AG04450 (cell line): ENCODE data around the gene ZNF175. TPM values are rescaled to one million over a fixed set of nuclear protein-coding genes. Genes with fewer than 3 reads are reported as not detected.

ENCODE experiments used
- CTCF ChIA-PET: fragments of 300-600, 350-600 bp; formaldehyde crosslinking; extraction: SDS; loops from one replicate; lab custom pipeline; 2022; ENCODE audit warnings: antibody characterized with exemption, inconsistent platforms; lab: Charles Lee
- POLR2A ChIA-PET: fragments of 350-600 bp; formaldehyde crosslinking; extraction: SDS; loops from one replicate; lab custom pipeline; 2021; ENCODE audit warnings: antibody characterized with exemption, inconsistent platforms; lab: Yijun Ruan, JAX
- DNase-seq: peaks from one replicate; pipeline ENCODE4 v3.0.0-alpha.2; 2011; ENCODE audit warnings: low read depth, low spot score
- H3K27ac ChIP-seq: one replicate; pipeline ENCODE4 v1.5.1; 2012; ENCODE audit warnings: low read depth, low read length, control low read depth
- H3K27me3 ChIP-seq: one replicate; pipeline ENCODE4 v1.6.0; 2012; ENCODE audit warnings: low read length; ENCODE audit not compliant: control insufficient read depth, insufficient read depth
- H3K4me3 ChIP-seq: 2 replicates; pipeline ENCODE4 v1.5.1; 2011; ENCODE audit warnings: mild to moderate bottlenecking, low read depth, low read length, control low read depth
- H3K9me3 ChIP-seq: 2 replicates; pipeline ENCODE4 v1.5.1; 2012; ENCODE audit warnings: low read length; ENCODE audit not compliant: control insufficient read depth, insufficient read depth
- CTCF ChIP-seq: IDR thresholded peaks from 2 replicates; pipeline ENCODE4 v1.5.1; 2011; ENCODE audit warnings: low read depth, low read length, control low read depth, inconsistent platforms
- polyA plus RNA-seq: library from polyadenylated mRNA; depleted of rRNA; stranded (reverse); fragments of >200 nt; gene quantifications from 2 replicates; pipeline ENCODE4 v1.2.3, GENCODE V29; 2011

The ZNF175 gene
- polyA plus RNA-seq, 1 experiment = 6.4 TPM

DNA sequence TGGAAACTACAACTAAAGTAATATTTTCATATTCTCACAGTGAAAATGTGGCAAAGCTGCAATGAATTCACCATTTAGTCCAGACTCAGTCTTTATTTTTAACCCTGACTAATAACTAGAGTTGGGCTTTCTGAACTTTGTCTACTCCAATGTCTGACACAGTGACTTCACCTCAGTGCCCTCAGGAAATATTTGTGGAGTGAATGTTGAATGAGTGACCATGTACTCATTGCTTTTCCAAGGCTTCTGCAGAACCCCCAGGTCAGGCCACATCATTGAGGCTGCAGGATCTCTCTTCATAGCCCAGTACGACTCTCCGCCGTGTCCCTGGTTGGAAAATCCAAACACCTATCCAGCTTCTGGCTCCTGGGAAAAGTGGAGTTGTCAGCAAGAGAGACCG is 1.8 kb downstream of the ZNF175 start:
- Histone ChIP-seq H3K27me3 (no peaks in the 10 kb centered on the region), H3K27ac (peak overlapping the region; percentile 68), H3K4me3 (peak overlapping the region; percentile 84), H3K9me3 (no peaks in the 10 kb centered on the region; the same call in 1 of the 2 replicates)
- POLR2A ChIA-PET = no interaction called here
- CTCF ChIA-PET = interaction anchor here (1.8 kb wide), 2 partner anchors 58 to 84 kb away, joined by 5 to 6 read pairs; no protein-coding TSS in a partner anchor
- no peak for TF ChIP-seq CTCF
- DNase-seq = peak; percentile 24

- no peak for TF ChIP-seq CTCF
- Histone ChIP-seq H3K9me3 (no peaks in the 10 kb centered on the region; the same call in 1 of the 2 replicates), H3K27me3 (no peaks in the 10 kb centered on the region), H3K4me3 (peak overlapping the region; percentile 23; the same call in 1 of the 2 replicates), H3K27ac (peak overlapping the region; percentile 68)
- CTCF ChIA-PET = interaction anchor here (1.8 kb wide), 1 partner anchor 84 kb away, joined by 5 read pairs; no protein-coding TSS in a partner anchor
- POLR2A ChIA-PET = no interaction called here
- DNase-seq = no peak
These were observed 2.2 kb downstream of the ZNF175 start for GRCh38 chr19:51573331-51573730.

DNA sequence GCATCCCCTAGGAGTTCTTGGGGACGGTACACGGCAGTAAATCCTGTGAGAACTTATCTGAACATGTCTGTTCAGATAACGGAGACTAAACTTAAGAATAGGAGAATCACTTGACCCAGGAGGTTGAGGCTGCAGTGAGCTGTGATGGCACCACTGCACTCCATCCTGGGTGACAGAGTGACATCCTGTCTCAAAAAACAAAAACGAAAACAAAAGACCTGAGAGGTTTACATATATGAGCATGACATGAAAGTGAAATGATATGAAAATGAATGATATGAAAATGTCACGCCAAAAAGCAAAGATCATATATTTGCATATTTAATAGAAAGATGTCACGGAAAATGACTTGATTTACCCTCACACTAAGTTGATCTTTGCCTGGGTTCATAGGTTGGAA is 5.8 kb downstream of the ZNF175 start:
- CTCF ChIA-PET = interaction anchor here (0.7 kb wide), 1 partner anchor 965 kb away, joined by 4 read pairs; no protein-coding TSS in a partner anchor
- Histone ChIP-seq H3K4me3 (no peak overlapping the region), H3K27me3 (no peaks in the 10 kb centered on the region), H3K27ac (no peak overlapping the region), H3K9me3 (no peaks in the 10 kb centered on the region; the same call in 1 of the 2 replicates)
- no peak for TF ChIP-seq CTCF
- no peak for DNase-seq
- POLR2A ChIA-PET = no interaction called here

DNA sequence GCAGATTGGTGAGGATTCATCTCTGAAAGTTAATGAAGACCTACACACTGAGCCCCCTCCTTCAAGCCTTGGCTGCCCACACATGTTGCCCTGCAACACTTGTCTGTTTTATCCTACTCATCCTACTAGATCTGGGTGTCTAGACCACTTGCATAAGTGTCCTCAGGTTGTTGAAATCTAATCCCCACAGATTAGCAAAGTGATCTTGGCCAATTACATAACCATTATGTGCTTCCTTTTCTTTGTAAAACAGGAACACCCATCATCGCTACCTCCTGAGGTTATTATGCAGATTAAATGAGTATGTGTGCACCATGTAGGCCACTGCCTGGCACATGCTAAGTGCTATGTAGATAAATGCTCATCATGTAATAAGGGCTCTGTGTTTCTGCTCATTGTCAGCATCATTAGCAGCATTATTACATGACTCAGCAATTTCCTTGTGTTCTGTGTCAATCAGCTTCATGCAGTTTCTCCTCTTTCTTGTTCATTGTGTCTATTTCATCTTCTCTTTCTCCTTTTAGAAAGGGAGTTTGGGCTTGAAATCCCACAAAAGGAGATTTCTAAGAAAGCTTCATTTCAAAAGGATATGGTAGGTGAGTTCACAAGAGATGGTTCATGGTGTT is 15.1 kb downstream of the ZNF175 start:
- no peak for DNase-seq
- no peak overlapping the region for H3K4me3 ChIP-seq
- POLR2A ChIA-PET = no interaction called here
- no peaks in the 10 kb centered on the region for H3K27me3 ChIP-seq
- TF ChIP-seq CTCF = no peak
- CTCF ChIA-PET = no interaction called here
- H3K27ac ChIP-seq = no peak overlapping the region
- peaks cover 19% of the 10 kb centered on the region; the same call in 1 of the 2 replicates for H3K9me3 ChIP-seq

DNA sequence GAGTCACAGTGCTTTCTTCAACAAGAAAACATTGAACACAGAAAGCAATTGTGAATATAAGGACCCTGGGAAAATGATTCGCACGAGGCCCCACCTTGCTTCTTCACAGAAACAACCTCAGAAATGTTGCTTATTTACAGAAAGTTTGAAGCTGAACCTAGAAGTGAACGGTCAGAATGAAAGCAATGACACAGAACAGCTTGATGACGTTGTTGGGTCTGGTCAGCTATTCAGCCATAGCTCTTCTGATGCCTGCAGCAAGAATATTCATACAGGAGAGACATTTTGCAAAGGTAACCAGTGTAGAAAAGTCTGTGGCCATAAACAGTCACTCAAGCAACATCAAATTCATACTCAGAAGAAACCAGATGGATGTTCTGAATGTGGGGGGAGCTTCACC is 15.7 kb downstream of the ZNF175 start:
- no peak for DNase-seq
- H3K27me3 ChIP-seq = no peaks in the 10 kb centered on the region
- H3K9me3 ChIP-seq = peaks cover 19% of the 10 kb centered on the region; the same call in 1 of the 2 replicates
- no peak for TF ChIP-seq CTCF
- POLR2A ChIA-PET = no interaction called here
- CTCF ChIA-PET = no interaction called here
- no peak overlapping the region for H3K27ac ChIP-seq
- H3K4me3 ChIP-seq = no peak overlapping the region
